WTC11 (cell line): Measurements from ENCODE around the gene PRC1. TPM values are rescaled to one million over a fixed set of nuclear protein-coding genes. Genes with fewer than 3 reads are reported as not detected.
A peak's percentile ranks its signal among the peaks of the same experiment; 100 is the strongest.

ENCODE experiments used
- ATAC-seq: fragments of 200-7000 bp; cut with Tn5 transposase; 2 replicates; pipeline ENCODE4 v1.10.0; 2021; ENCODE audit warnings: mild to moderate bottlenecking, moderate library complexity
- CTCF ChIA-PET: fragments of 300-600 bp; sonication (Branson Sonifier 250); formaldehyde crosslinking; loops from one replicate; lab custom pipeline; 2021; ENCODE audit warnings: antibody characterized with exemption; lab: Charles Lee
- POLR2A ChIA-PET: fragments of 350-600 bp; sonication (Branson Sonifier 250); formaldehyde crosslinking; loops from one replicate; lab custom pipeline; 2021; ENCODE audit warnings: antibody characterized with exemption; lab: Charles Lee
- DNase-seq: peaks from one replicate; pipeline ENCODE4 v3.0.0; 2021; ENCODE audit warnings: low spot score
- H3K27ac Mint-ChIP-seq: 2 replicates; pipeline ENCODE4 v1.8.0; 2021; ENCODE audit warnings: mixed read lengths
- H3K27me3 Mint-ChIP-seq: 2 replicates; pipeline ENCODE4 v1.8.0; 2021; ENCODE audit warnings: low read depth, mild to moderate bottlenecking, moderate library complexity, mixed read lengths
- H3K36me3 Mint-ChIP-seq: 2 replicates; pipeline ENCODE4 v1.8.0; 2021; ENCODE audit warnings: mixed read lengths
- H3K4me1 Mint-ChIP-seq: 2 replicates; pipeline ENCODE4 v1.8.0; 2022; ENCODE audit warnings: mixed read lengths
- H3K4me3 Mint-ChIP-seq: 2 replicates; pipeline ENCODE4 v1.8.0; 2021; ENCODE audit warnings: mild to moderate bottlenecking, moderate library complexity, mixed read lengths
- H3K9me3 Mint-ChIP-seq: 2 replicates; pipeline ENCODE4 v1.8.0; 2021; ENCODE audit warnings: mixed read lengths
- AR ChIP-seq: fragments of 250-450 bp; sonication (Bioruptor Pico); IDR thresholded peaks from 2 replicates; pipeline ENCODE4 v1.9.0; 2021; ENCODE audit warnings: mild to moderate bottlenecking
- ATF3 ChIP-seq: sonication (generic); formaldehyde crosslinking; conservative IDR thresholded peaks from 2 replicates; pipeline ENCODE4 v1.8.1; 2022; ENCODE audit warnings: mild to moderate bottlenecking, missing genetic modification reagents
- E2F1 ChIP-seq: sonication (generic); formaldehyde crosslinking; IDR thresholded peaks from 2 replicates; pipeline ENCODE4 v1.8.0; 2022; ENCODE audit warnings: mild to moderate bottlenecking, missing genetic modification reagents
- E2F5 ChIP-seq: sonication (generic); formaldehyde crosslinking; IDR thresholded peaks from 2 replicates; pipeline ENCODE4 v1.8.1; 2022; ENCODE audit warnings: mild to moderate bottlenecking, moderate library complexity, missing genetic modification reagents
- GABPB1 ChIP-seq: sonication (generic); formaldehyde crosslinking; IDR thresholded peaks from 2 replicates; pipeline ENCODE4 v1.8.1; 2023; ENCODE audit warnings: mild to moderate bottlenecking, missing genetic modification reagents
- IRF2 ChIP-seq: sonication (generic); formaldehyde crosslinking; IDR thresholded peaks from 2 replicates; pipeline ENCODE4 v1.8.0; 2022; ENCODE audit warnings: low read depth, missing genetic modification reagents, borderline replicate concordance
- NFATC4 ChIP-seq: fragments of 250-450 bp; sonication (Bioruptor Pico); IDR thresholded peaks from 2 replicates; pipeline ENCODE4 v1.9.0; 2021; ENCODE audit warnings: mild to moderate bottlenecking
- NR2C2 ChIP-seq: sonication (generic); formaldehyde crosslinking; IDR thresholded peaks from 2 replicates; pipeline ENCODE4 v1.8.0; 2022; ENCODE audit warnings: mild to moderate bottlenecking, missing genetic modification reagents
- RELA ChIP-seq: sonication (generic); formaldehyde crosslinking; IDR thresholded peaks from 2 replicates; pipeline ENCODE4 v1.8.1; 2022; ENCODE audit warnings: missing genetic modification reagents, mild to moderate bottlenecking, borderline replicate concordance
- SMAD3 ChIP-seq: sonication (generic); formaldehyde crosslinking; IDR thresholded peaks from 2 replicates; pipeline ENCODE4 v1.8.0; 2022; ENCODE audit warnings: missing genetic modification reagents, mild to moderate bottlenecking, borderline replicate concordance
- TEAD1 ChIP-seq: sonication (generic); formaldehyde crosslinking; IDR thresholded peaks from 2 replicates; pipeline ENCODE4 v1.8.0; 2022; ENCODE audit warnings: mild to moderate bottlenecking, missing genetic modification reagents
- TP53 ChIP-seq: sonication (generic); formaldehyde crosslinking; IDR thresholded peaks from 2 replicates; pipeline ENCODE4 v1.8.1; 2023; ENCODE audit warnings: mild to moderate bottlenecking, missing genetic modification reagents
- ZBTB21 ChIP-seq: sonication (generic); formaldehyde crosslinking; IDR thresholded peaks from 2 replicates; pipeline ENCODE4 v1.8.1; 2023; ENCODE audit warnings: mild to moderate bottlenecking, missing genetic modification reagents, borderline replicate concordance
- ZNF138 ChIP-seq: sonication (generic); formaldehyde crosslinking; conservative IDR thresholded peaks from 2 replicates; pipeline ENCODE4 v1.8.1; 2022; ENCODE audit warnings: mild to moderate bottlenecking, moderate library complexity, missing genetic modification reagents
- ZNF232 ChIP-seq: sonication (generic); formaldehyde crosslinking; IDR thresholded peaks from 2 replicates; pipeline ENCODE4 v1.8.0; 2022; ENCODE audit warnings: mild to moderate bottlenecking, missing genetic modification reagents
- total RNA-seq: library from RNA; stranded (reverse); gene quantifications from 3 replicates; pipeline ENCODE4 v1.2.3, GENCODE V29; 2021
- TF ChIP-seq, protein P1 (sequence below): sonication (generic); formaldehyde crosslinking; IDR thresholded peaks from 2 replicates; pipeline ENCODE4 v1.8.1; 2023; ENCODE audit warnings: mild to moderate bottlenecking, missing genetic modification reagents
- TF ChIP-seq, protein P2 (sequence below): sonication (generic); formaldehyde crosslinking; IDR thresholded peaks from 2 replicates; pipeline ENCODE4 v1.8.0; 2023; ENCODE audit warnings: missing genetic modification reagents
- TF ChIP-seq, protein P3 (sequence below): sonication (generic); formaldehyde crosslinking; IDR thresholded peaks from 2 replicates; pipeline ENCODE4 v1.8.0; 2022; ENCODE audit warnings: missing genetic modification reagents

Gene PRC1
- total RNA-seq, 1 experiment from 2014 or later, result 130 TPM

GRCh38 chr15:90917569-90917968 lies 76.8 kb downstream of the PRC1 start:
- no peaks in the 10 kb centered on the region; the same call in 1 of the 2 replicates for H3K27me3 Mint-ChIP-seq
- peaks cover 15% of the 10 kb centered on the region for H3K36me3 Mint-ChIP-seq
- H3K4me3 Mint-ChIP-seq, result no peak overlapping the region
- CTCF ChIA-PET, result interaction anchor here (1.4 to 2.6 kb wide), 2 partner anchors 14 to 15 kb away, joined by 4 to 24 read pairs; partner anchors contain the start of genes HDDC3 and MAN2A2
- no peak for TF ChIP-seq ZNF138 (CRISPR knock-in tag)
- no peak for TF ChIP-seq SMAD3 (CRISPR knock-in tag)
- TF ChIP-seq ATF3 (CRISPR knock-in tag), result no peak
- TF ChIP-seq E2F1 (CRISPR knock-in tag), result no peak
- no peak for TF ChIP-seq GABPB1
- TF ChIP-seq TP53 (CRISPR knock-in tag), result no peak
- TF ChIP-seq TEAD1, result no peak
- TF ChIP-seq E2F5 (CRISPR knock-in tag), result no peak
- no peak for TF ChIP-seq ZNF232
- TF ChIP-seq, protein P1, sequence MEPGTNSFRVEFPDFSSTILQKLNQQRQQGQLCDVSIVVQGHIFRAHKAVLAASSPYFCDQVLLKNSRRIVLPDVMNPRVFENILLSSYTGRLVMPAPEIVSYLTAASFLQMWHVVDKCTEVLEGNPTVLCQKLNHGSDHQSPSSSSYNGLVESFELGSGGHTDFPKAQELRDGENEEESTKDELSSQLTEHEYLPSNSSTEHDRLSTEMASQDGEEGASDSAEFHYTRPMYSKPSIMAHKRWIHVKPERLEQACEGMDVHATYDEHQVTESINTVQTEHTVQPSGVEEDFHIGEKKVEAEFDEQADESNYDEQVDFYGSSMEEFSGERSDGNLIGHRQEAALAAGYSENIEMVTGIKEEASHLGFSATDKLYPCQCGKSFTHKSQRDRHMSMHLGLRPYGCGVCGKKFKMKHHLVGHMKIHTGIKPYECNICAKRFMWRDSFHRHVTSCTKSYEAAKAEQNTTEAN, result no peak
- TF ChIP-seq ZBTB21 (CRISPR knock-in tag), result no peak
- TF ChIP-seq AR (CRISPR knock-in tag), result no peak
- TF ChIP-seq RELA, result no peak
- TF ChIP-seq, protein P2, sequence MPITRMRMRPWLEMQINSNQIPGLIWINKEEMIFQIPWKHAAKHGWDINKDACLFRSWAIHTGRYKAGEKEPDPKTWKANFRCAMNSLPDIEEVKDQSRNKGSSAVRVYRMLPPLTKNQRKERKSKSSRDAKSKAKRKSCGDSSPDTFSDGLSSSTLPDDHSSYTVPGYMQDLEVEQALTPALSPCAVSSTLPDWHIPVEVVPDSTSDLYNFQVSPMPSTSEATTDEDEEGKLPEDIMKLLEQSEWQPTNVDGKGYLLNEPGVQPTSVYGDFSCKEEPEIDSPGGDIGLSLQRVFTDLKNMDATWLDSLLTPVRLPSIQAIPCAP (CRISPR knock-in tag), result no peak
- TF ChIP-seq NFATC4 (CRISPR knock-in tag), result no peak
- no peak for TF ChIP-seq IRF2 (CRISPR knock-in tag)
- TF ChIP-seq, protein P3, sequence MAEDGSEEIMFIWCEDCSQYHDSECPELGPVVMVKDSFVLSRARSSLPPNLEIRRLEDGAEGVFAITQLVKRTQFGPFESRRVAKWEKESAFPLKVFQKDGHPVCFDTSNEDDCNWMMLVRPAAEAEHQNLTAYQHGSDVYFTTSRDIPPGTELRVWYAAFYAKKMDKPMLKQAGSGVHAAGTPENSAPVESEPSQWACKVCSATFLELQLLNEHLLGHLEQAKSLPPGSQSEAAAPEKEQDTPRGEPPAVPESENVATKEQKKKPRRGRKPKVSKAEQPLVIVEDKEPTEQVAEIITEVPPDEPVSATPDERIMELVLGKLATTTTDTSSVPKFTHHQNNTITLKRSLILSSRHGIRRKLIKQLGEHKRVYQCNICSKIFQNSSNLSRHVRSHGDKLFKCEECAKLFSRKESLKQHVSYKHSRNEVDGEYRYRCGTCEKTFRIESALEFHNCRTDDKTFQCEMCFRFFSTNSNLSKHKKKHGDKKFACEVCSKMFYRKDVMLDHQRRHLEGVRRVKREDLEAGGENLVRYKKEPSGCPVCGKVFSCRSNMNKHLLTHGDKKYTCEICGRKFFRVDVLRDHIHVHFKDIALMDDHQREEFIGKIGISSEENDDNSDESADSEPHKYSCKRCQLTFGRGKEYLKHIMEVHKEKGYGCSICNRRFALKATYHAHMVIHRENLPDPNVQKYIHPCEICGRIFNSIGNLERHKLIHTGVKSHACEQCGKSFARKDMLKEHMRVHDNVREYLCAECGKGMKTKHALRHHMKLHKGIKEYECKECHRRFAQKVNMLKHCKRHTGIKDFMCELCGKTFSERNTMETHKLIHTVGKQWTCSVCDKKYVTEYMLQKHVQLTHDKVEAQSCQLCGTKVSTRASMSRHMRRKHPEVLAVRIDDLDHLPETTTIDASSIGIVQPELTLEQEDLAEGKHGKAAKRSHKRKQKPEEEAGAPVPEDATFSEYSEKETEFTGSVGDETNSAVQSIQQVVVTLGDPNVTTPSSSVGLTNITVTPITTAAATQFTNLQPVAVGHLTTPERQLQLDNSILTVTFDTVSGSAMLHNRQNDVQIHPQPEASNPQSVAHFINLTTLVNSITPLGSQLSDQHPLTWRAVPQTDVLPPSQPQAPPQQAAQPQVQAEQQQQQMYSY (CRISPR knock-in tag), result no peak
- no peak for TF ChIP-seq NR2C2 (CRISPR knock-in tag)
- DNase-seq (no peak), ATAC-seq (no peak)
- peak overlapping the region; percentile 17; the same call in 1 of the 2 replicates for H3K27ac Mint-ChIP-seq
- POLR2A ChIA-PET, result no interaction called here
- no peaks in the 10 kb centered on the region for H3K9me3 Mint-ChIP-seq
- peaks cover 6% of the 10 kb centered on the region; the same call in 1 of the 2 replicates for H3K4me1 Mint-ChIP-seq
